AG09309 (cell line): ENCODE measurements around the gene PPP1R9A.

Experiments used
- DNase-seq: peaks from one replicate; pipeline ENCODE4 v3.0.0-alpha.2; 2010; ENCODE audit warnings: low read depth
- H3K4me3 ChIP-seq: 2 replicates; pipeline ENCODE4 v1.5.1; 2011; ENCODE audit warnings: mild to moderate bottlenecking, low read depth, low read length, moderate library complexity; ENCODE audit not compliant: control insufficient read depth
- TF ChIP-seq, protein P1 (sequence below): IDR thresholded peaks from 2 replicates; pipeline ENCODE4 v1.5.1; 2011; ENCODE audit warnings: mild to moderate bottlenecking, low read depth, low read length, inconsistent platforms; ENCODE audit not compliant: insufficient read depth, control insufficient read depth; ENCODE audit errors: missing control alignments

Gene PPP1R9A

DNA sequence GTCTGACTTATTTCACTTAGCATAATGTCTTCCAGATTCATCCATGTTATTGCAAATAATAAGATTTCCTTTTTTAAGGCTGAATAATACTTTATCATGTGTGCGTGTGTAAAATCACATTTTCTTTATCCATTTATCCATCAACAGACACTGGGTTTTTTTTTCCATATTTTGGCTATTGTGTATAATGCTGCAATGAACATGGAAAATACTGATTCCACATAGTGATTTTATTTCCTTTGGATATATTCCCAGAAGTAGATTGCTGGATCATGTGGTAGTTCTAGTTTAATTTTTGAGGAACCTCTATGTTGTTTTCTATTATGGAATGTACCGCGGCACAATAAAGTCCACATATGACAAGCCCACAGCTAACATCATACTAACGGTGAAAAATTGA, 236.9 kb downstream of the PPP1R9A start:
- TF ChIP-seq, protein P1, sequence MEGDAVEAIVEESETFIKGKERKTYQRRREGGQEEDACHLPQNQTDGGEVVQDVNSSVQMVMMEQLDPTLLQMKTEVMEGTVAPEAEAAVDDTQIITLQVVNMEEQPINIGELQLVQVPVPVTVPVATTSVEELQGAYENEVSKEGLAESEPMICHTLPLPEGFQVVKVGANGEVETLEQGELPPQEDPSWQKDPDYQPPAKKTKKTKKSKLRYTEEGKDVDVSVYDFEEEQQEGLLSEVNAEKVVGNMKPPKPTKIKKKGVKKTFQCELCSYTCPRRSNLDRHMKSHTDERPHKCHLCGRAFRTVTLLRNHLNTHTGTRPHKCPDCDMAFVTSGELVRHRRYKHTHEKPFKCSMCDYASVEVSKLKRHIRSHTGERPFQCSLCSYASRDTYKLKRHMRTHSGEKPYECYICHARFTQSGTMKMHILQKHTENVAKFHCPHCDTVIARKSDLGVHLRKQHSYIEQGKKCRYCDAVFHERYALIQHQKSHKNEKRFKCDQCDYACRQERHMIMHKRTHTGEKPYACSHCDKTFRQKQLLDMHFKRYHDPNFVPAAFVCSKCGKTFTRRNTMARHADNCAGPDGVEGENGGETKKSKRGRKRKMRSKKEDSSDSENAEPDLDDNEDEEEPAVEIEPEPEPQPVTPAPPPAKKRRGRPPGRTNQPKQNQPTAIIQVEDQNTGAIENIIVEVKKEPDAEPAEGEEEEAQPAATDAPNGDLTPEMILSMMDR = no peak
- no peak for DNase-seq
- no peak overlapping the region for H3K4me3 ChIP-seq

DNA sequence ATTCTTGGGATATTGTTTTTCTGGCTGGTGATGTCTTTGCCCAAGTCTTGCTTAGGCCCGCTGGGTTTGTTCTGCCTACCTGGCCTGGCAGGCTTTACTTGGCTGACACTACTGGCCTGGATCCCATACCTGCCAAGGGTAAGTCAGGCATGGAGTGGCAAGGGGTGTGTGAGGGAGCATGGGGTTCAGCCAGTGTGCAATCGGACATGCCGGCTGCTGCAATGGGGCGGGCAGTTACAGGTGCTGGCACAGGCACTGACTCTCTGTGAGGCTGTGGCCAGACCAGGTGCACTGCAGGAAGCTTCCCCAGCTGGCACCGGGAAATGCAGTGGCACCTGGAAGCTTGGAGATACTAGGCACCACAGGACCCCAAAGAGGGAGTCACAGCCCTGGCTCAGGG, 248.6 kb downstream of the PPP1R9A start:
- no peak for DNase-seq
- H3K4me3 ChIP-seq = no peak overlapping the region
- TF ChIP-seq, protein P1 = no peak

DNA sequence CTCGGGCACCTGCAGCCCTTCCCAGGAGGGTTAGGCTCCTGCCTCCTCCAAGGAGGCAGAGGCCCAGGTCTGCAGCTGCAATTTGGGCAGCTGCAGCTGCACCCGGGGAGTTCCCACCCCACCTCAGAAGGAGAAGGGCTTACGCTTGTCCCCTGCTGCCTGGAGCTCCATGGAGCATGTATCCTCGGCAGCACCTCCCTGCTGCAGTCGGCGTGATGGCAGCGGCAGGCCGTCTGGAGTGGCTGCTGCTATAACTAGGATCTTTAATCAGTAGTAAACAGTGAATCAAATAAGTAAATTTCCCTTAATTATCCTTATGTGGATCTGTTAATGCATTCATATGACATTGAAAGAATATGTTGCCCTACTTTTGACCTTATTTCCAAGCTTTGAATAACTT, 250.0 kb downstream of the PPP1R9A start:
- TF ChIP-seq, protein P1 = no peak
- DNase-seq = no peak
- no peak overlapping the region for H3K4me3 ChIP-seq

DNA sequence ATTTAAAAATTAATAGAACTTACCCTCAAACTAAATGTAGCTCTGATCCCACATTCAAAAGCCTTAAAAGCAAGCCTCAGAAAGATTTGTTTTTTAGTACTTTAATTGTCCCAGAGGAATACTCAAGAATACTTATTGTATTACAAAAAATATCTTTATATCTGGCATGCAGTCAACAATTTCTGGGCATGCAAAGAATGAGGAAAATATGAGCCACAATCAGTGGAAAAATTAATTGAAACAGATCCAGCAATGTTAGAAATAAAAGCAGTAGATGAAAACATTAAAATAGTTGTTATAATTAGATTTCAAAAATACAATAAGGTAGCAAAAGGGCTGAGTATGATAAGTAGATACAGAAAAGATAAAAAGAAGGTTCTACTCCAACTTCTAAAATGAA, 262.3 kb downstream of the PPP1R9A start:
- no peak overlapping the region for H3K4me3 ChIP-seq
- TF ChIP-seq, protein P1 = no peak
- no peak for DNase-seq

DNA sequence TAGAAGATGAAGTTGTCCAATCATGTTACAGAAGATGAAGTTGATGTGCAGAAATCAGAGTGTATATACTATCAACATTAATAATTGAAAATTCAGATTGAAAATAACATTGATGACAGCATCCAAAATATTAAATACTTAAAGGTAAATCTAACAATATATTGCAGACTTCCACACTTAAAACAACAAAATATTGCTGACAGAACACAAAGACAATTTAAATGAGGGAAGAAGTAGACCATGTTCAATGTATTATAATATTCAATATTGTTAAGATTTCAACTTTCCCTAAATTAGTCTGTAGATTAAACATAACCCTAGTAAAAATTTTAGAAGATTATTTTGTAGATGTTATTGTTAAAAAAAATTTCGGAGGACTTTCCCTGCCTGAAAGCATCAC, 265.0 kb downstream of the PPP1R9A start:
- no peak overlapping the region for H3K4me3 ChIP-seq
- TF ChIP-seq, protein P1 = no peak
- no peak for DNase-seq

DNA sequence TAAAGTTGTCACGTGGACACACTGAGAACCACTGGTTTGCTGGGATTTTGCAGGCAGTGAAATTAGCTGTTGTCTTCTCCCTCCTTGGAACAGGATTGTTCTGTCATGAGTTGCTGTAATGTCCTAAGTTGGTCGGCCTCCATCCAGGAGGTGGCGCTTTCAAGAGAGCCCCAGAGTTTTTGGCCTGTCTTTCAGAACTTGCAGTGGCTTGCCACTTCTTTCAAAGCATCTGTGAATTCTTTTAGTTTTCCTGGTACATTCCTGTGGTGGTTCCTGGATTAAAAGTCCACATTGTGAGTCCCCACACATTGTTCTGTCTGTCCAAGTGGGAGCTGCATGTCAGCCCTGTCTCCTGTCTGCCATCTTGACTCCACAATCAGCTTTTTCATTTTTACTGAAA, 283.1 kb downstream of the PPP1R9A start:
- H3K4me3 ChIP-seq = no peak overlapping the region
- DNase-seq = no peak
- TF ChIP-seq, protein P1 = peak; percentile 27

DNA sequence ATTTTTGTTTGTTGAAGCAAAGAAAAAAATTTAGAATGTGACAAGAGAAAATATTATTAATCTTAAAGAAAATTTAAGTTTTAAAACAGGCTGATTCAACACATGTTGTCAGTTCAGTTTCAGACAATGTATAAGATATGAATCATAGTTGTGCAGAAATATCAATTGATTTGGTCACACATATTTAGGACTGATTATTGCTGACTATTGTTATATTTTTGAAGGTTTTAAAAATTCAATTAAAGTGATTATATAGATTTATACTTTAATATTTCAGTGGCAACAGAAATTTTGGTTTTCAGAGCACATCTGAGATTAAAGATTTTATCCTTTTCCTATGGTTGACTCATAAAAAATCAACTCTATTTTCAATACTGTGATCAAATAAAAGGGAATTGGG, 284.4 kb downstream of the PPP1R9A start:
- no peak overlapping the region for H3K4me3 ChIP-seq
- TF ChIP-seq, protein P1 = no peak
- no peak for DNase-seq
